WERI-Rb-1 (cell line): Measurements from ENCODE around the gene AFF3.
A peak's percentile ranks its signal among the peaks of the same experiment; 100 is the strongest.

Experiments
- DNase-seq: peaks from one replicate; pipeline ENCODE4 v3.0.0-alpha.2; 2020
- H3K27ac ChIP-seq: fragments of 250-450 bp; sonication (Bioruptor Pico); 2 replicates; pipeline ENCODE4 v1.5.1; 2020; ENCODE audit warnings: mild to moderate bottlenecking, moderate library complexity
- H3K27me3 ChIP-seq: fragments of 250-450 bp; sonication (Bioruptor Pico); 2 replicates; pipeline ENCODE4 v1.5.1; 2021; ENCODE audit warnings: mild to moderate bottlenecking, low read depth, moderate library complexity; ENCODE audit not compliant: insufficient read depth, severe bottlenecking
- H3K36me3 ChIP-seq: fragments of 250-450 bp; sonication (Bioruptor Pico); 2 replicates; pipeline ENCODE4 v1.5.1; 2020; ENCODE audit warnings: mild to moderate bottlenecking, moderate library complexity
- H3K4me3 ChIP-seq: 2 replicates; pipeline ENCODE4 v1.5.1; 2011; ENCODE audit warnings: low read depth, mild to moderate bottlenecking, control low read depth, low read length
- H3K9me3 ChIP-seq: fragments of 250-450 bp; sonication (Bioruptor Pico); 2 replicates; pipeline ENCODE4 v1.5.1; 2021; ENCODE audit warnings: mild to moderate bottlenecking, moderate library complexity; ENCODE audit not compliant: severe bottlenecking
- CTCF ChIP-seq: IDR thresholded peaks from 2 replicates; pipeline ENCODE4 v1.5.1; 2011; ENCODE audit warnings: low read depth, mild to moderate bottlenecking, control low read depth, inconsistent platforms, low read length

The AFF3 gene

GRCh38 chr2:99765731-99766318, 376.6 kb downstream of the AFF3 start:
- no peak overlapping the region for H3K4me3 ChIP-seq
- H3K27me3 ChIP-seq = peaks cover 6% of the 10 kb centered on the region
- TF ChIP-seq CTCF = no peak
- no peaks in the 10 kb centered on the region for H3K36me3 ChIP-seq
- H3K27ac ChIP-seq = no peak overlapping the region
- peak; percentile 11 for DNase-seq
- H3K9me3 ChIP-seq = no peaks in the 10 kb centered on the region

GRCh38 chr2:99763764-99764163, 378.6 kb downstream of the AFF3 start:
- Histone ChIP-seq H3K27ac (no peak overlapping the region), H3K4me3 (no peak overlapping the region), H3K36me3 (no peaks in the 10 kb centered on the region), H3K9me3 (no peaks in the 10 kb centered on the region), H3K27me3 (peaks cover 10% of the 10 kb centered on the region)
- TF ChIP-seq CTCF = no peak
- DNase-seq = no peak

GRCh38 chr2:99762714-99763113, 379.7 kb downstream of the AFF3 start:
- Histone ChIP-seq H3K27me3 (peaks cover 10% of the 10 kb centered on the region), H3K27ac (no peak overlapping the region), H3K9me3 (no peaks in the 10 kb centered on the region), H3K36me3 (no peaks in the 10 kb centered on the region), H3K4me3 (no peak overlapping the region)
- DNase-seq = no peak
- no peak for TF ChIP-seq CTCF

- H3K9me3 ChIP-seq = no peaks in the 10 kb centered on the region
- no peak overlapping the region for H3K4me3 ChIP-seq
- DNase-seq = no peak
- TF ChIP-seq CTCF = no peak
- H3K27me3 ChIP-seq = peaks cover 10% of the 10 kb centered on the region
- no peaks in the 10 kb centered on the region for H3K36me3 ChIP-seq
- H3K27ac ChIP-seq = no peak overlapping the region
These were observed 384.7 kb downstream of the AFF3 start for GRCh38 chr2:99757611-99758114.

- no peak overlapping the region for H3K27ac ChIP-seq
- no peaks in the 10 kb centered on the region for H3K9me3 ChIP-seq
- no peak for TF ChIP-seq CTCF
- no peaks in the 10 kb centered on the region for H3K36me3 ChIP-seq
- H3K27me3 ChIP-seq = peaks cover 3% of the 10 kb centered on the region
- no peak for DNase-seq
- H3K4me3 ChIP-seq = no peak overlapping the region
These were observed 386.3 kb downstream of the AFF3 start for GRCh38 chr2:99756059-99756458.

GRCh38 chr2:99754210-99754609, 388.2 kb downstream of the AFF3 start:
- no peak for DNase-seq
- H3K36me3 ChIP-seq = no peaks in the 10 kb centered on the region
- no peak overlapping the region for H3K27ac ChIP-seq
- H3K9me3 ChIP-seq = no peaks in the 10 kb centered on the region
- TF ChIP-seq CTCF = no peak
- no peak overlapping the region for H3K4me3 ChIP-seq
- no peaks in the 10 kb centered on the region for H3K27me3 ChIP-seq
